Measurements from ENCODE around the gene ADGRB3. TPM values are rescaled to one million over a fixed set of nuclear protein-coding genes. Genes with fewer than 3 reads are reported as not detected.

ADGRB3 gene
- polyA plus RNA-seq, 1 experiment, result not detected

DNA sequence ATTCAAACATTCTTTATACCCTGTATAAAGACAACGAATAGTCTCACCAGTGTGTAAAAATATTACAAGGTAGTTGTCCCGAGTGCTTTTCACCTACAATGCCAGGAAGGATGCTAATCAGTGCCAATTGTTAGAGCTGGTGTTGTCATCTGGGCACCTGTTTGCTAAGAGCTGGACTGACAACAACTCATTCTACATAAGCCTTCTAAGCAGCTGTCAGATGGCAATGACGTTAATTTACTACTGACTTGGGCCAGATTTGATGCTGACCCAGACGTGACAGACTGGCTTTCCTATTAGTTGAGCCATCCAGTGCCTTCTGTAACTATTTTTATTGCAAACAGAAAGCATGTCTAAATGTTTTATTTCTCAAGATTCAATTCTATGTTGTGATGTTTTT, 355.2 kb downstream of the ADGRB3 start:
- TF ChIP-seq, protein P1, sequence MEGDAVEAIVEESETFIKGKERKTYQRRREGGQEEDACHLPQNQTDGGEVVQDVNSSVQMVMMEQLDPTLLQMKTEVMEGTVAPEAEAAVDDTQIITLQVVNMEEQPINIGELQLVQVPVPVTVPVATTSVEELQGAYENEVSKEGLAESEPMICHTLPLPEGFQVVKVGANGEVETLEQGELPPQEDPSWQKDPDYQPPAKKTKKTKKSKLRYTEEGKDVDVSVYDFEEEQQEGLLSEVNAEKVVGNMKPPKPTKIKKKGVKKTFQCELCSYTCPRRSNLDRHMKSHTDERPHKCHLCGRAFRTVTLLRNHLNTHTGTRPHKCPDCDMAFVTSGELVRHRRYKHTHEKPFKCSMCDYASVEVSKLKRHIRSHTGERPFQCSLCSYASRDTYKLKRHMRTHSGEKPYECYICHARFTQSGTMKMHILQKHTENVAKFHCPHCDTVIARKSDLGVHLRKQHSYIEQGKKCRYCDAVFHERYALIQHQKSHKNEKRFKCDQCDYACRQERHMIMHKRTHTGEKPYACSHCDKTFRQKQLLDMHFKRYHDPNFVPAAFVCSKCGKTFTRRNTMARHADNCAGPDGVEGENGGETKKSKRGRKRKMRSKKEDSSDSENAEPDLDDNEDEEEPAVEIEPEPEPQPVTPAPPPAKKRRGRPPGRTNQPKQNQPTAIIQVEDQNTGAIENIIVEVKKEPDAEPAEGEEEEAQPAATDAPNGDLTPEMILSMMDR (IDR thresholded peaks at IDR 0.05; ENCODE audit: low read depth, low read length), result no peak
- Histone ChIP-seq H3K9me3 (ENCODE audit: control insufficient read depth, insufficient read depth, low read length) (no peaks in the 10 kb centered on the region), H3K27ac (ENCODE audit: low read depth, low read length) (no peak overlapping the region), H3K27me3 (ENCODE audit: control insufficient read depth, insufficient read depth, low read length) (no peaks in the 10 kb centered on the region), H3K4me3 (ENCODE audit: low read depth, low read length) (no peak overlapping the region)
- ChIA-PET POLR2A (no interaction called here), CTCF (no interaction called here)
- DNase-seq (ENCODE audit: low read depth, low spot score), result no peak

DNA sequence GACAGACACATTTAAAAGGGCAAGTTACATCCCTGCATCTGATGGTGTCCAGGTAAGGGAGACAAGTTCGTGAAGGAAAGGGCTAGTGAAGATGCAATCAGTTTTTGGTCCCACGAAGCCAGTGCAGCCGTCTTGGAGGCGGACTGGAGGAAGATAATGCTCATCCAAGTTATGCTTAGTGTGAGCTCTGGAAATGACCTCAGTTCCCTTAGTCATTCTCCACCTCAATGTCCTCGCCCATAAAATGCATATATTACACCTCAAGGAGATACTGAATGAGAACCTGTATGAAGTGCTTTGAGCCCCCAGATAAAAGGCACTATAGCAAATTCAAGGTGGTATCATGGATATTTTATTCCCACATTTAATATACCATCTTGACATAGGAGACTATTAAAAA, 358.8 kb downstream of the ADGRB3 start:
- DNase-seq (ENCODE audit: low read depth, low spot score), result no peak
- TF ChIP-seq, protein P1 (IDR thresholded peaks at IDR 0.05; ENCODE audit: low read depth, low read length), result no peak
- H3K9me3 ChIP-seq (ENCODE audit: control insufficient read depth, insufficient read depth, low read length), result no peaks in the 10 kb centered on the region
- CTCF ChIA-PET, result no interaction called here
- no peak overlapping the region for H3K27ac ChIP-seq (ENCODE audit: low read depth, low read length)
- POLR2A ChIA-PET, result no interaction called here
- H3K27me3 ChIP-seq (ENCODE audit: control insufficient read depth, insufficient read depth, low read length), result no peaks in the 10 kb centered on the region
- no peak overlapping the region for H3K4me3 ChIP-seq (ENCODE audit: low read depth, low read length)

DNA sequence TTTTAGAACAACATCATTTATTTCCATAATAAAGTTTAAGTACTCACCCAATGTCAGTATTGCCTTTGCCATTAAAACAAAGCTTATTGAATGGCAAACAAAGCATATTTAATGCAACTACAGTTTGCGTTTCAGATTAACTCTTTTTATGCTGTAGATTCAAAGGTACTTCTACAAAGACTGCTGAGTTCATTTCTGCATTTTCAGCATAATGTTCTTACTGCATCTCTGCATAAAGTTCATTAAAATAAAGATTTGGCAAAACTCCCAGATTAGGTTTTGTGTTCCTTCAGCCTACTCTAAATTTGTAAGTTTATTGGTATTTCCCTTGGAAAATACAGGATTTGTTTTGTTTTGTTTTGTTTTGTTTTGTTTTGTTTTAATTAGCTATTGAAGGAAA, 359.4 kb downstream of the ADGRB3 start:
- POLR2A ChIA-PET, result no interaction called here
- CTCF ChIA-PET, result interaction anchor here (0.5 kb wide), 1 partner anchor 33 kb away, joined by 3 read pairs; no protein-coding TSS in a partner anchor
- Histone ChIP-seq H3K27me3 (ENCODE audit: control insufficient read depth, insufficient read depth, low read length) (no peaks in the 10 kb centered on the region), H3K27ac (ENCODE audit: low read depth, low read length) (no peak overlapping the region), H3K9me3 (ENCODE audit: control insufficient read depth, insufficient read depth, low read length) (no peaks in the 10 kb centered on the region), H3K4me3 (ENCODE audit: low read depth, low read length) (no peak overlapping the region)
- no peak for DNase-seq (ENCODE audit: low read depth, low spot score)
- TF ChIP-seq, protein P1 (IDR thresholded peaks at IDR 0.05; ENCODE audit: low read depth, low read length), result no peak

DNA sequence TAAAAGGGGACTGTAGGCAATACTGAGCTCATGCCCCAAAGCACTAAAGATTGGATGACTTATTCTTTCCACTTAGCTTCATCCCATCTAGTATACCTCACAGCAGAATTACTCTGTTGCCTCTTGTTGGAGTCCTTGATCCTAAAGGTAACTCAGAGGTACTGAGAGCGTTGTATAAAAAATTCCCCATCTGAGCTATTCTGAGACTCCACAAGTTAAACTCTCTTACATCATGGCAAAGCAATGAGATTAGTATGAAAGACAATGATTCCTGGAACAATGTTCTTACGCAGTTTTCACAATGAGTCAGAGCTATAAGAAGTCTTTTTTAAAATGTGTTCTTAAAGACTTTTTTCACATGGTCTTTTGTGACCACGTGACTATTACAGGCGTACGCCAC, 370.1 kb downstream of the ADGRB3 start:
- H3K27ac ChIP-seq (ENCODE audit: low read depth, low read length), result no peak overlapping the region
- no peak overlapping the region for H3K4me3 ChIP-seq (ENCODE audit: low read depth, low read length)
- CTCF ChIA-PET, result interaction anchor here (0.6 kb wide), 1 partner anchor 37 kb away, joined by 3 read pairs; no protein-coding TSS in a partner anchor
- H3K9me3 ChIP-seq (ENCODE audit: control insufficient read depth, insufficient read depth, low read length), result no peaks in the 10 kb centered on the region
- TF ChIP-seq, protein P1 (IDR thresholded peaks at IDR 0.05; ENCODE audit: low read depth, low read length), result no peak
- POLR2A ChIA-PET, result no interaction called here
- DNase-seq (ENCODE audit: low read depth, low spot score), result no peak
- H3K27me3 ChIP-seq (ENCODE audit: control insufficient read depth, insufficient read depth, low read length), result no peaks in the 10 kb centered on the region

DNA sequence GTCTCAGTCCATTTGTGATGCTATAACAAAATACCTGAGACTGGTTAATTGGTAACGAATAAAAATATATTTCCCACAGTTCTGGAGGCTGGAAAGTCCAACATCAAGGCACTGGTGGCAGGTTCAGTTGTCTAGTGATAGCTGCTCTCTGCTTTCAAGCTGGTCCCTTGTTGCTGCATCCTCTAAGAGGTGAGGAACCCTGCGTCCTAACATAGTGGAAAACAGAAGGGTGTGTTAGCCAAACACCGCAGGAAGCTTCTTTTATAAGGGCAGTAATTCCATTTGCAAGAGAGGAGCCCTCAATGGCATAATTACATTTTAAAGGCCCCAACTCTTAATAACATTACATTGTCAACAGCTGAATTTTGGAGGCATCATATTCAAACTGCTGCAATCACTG, 372.7 kb downstream of the ADGRB3 start:
- no peak overlapping the region for H3K27ac ChIP-seq (ENCODE audit: low read depth, low read length)
- H3K9me3 ChIP-seq (ENCODE audit: control insufficient read depth, insufficient read depth, low read length), result no peaks in the 10 kb centered on the region
- DNase-seq (ENCODE audit: low read depth, low spot score), result no peak
- ChIA-PET CTCF (no interaction called here), POLR2A (no interaction called here)
- TF ChIP-seq, protein P1 (IDR thresholded peaks at IDR 0.05; ENCODE audit: low read depth, low read length), result no peak
- no peaks in the 10 kb centered on the region for H3K27me3 ChIP-seq (ENCODE audit: control insufficient read depth, insufficient read depth, low read length)
- no peak overlapping the region for H3K4me3 ChIP-seq (ENCODE audit: low read depth, low read length)
